Cardiac muscle cell (in vitro differentiated cells and primary cell): ENCODE data around the gene RASSF6. TPM values are rescaled to one million over a fixed set of nuclear protein-coding genes. Genes with fewer than 3 reads are reported as not detected.
"Not testable (repeated sequence)": the region's sequence is repeated elsewhere in the genome, so short reads cannot be mapped to it uniquely, and the experiment has no call there.

Experiments used
- DNase-seq, 2 donors: peaks; one replicate each; pipeline versions ENCODE4 v3.0.0 to v3.0.0-alpha.2; 2010 to 2017; ENCODE audit warnings: low read depth in 1 of 2, low spot score in 1 of 2
- H3K27ac ChIP-seq: fragments of 200-600 bp; sonication (generic); 2 replicates; pipeline ENCODE4 v1.5.1; 2016
- H3K27me3 ChIP-seq: fragments of 200-600 bp; sonication (generic); 2 replicates; pipeline ENCODE4 v1.6.0; 2016; ENCODE audit warnings: control low read depth
- H3K36me3 ChIP-seq: fragments of 200-600 bp; sonication (generic); 2 replicates; pipeline ENCODE4 v1.5.1; 2016; ENCODE audit warnings: control low read depth
- H3K4me1 ChIP-seq: fragments of 200-600 bp; sonication (generic); 2 replicates; pipeline ENCODE4 v1.8.1; 2017; ENCODE audit warnings: low read depth, mild to moderate bottlenecking, mixed run types
- H3K4me3 ChIP-seq: fragments of 200-600 bp; sonication (generic); 2 replicates; pipeline ENCODE4 v1.5.1; 2016; ENCODE audit warnings: mild to moderate bottlenecking
- H3K9me3 ChIP-seq: fragments of 200-600 bp; sonication (generic); 2 replicates; pipeline ENCODE4 v1.5.1; 2017; ENCODE audit warnings: low read depth, mild to moderate bottlenecking, control low read depth
- CTCF ChIP-seq: IDR thresholded peaks from 2 replicates; pipeline ENCODE4 v1.5.1; 2012; ENCODE audit warnings: low read depth, mild to moderate bottlenecking, low read length
- polyA plus RNA-seq: library from polyadenylated mRNA; unstranded; fragments of >200 nt; fragmentation: Nextera tagmentation; extraction: Ambion mirVana; gene quantifications from 2 replicates; pipeline ENCODE4 v1.2.1, GENCODE V29; 2016
- total RNA-seq: library from RNA; depleted of rRNA; stranded (reverse); fragments of >200 nt; gene quantifications from 2 replicates; pipeline ENCODE4 v1.2.3, GENCODE V29; 2016

Gene RASSF6
- total and polyA plus RNA-seq, 2 experiments from 2014 or later = not detected

GRCh38 chr4:73573794-73574528, 46.3 kb downstream of the RASSF6 start:
- Histone ChIP-seq H3K9me3 (no peaks in the 10 kb centered on the region), H3K27ac (no peak overlapping the region), H3K4me3 (no peak overlapping the region), H3K27me3 (no peaks in the 10 kb centered on the region), H3K4me1 (no peaks in the 10 kb centered on the region), H3K36me3 (no peaks in the 10 kb centered on the region)
- peak; percentile 86 to 94 for DNase-seq
- TF ChIP-seq CTCF = peak; percentile 96

GRCh38 chr4:73550865-73551264, 69.4 kb downstream of the RASSF6 start:
- H3K4me1 ChIP-seq, DNase-seq, H3K36me3 ChIP-seq, H3K9me3 ChIP-seq, H3K27me3 ChIP-seq, H3K4me3 ChIP-seq, H3K27ac ChIP-seq: not testable (repeated sequence)

- H3K4me1 ChIP-seq = no peaks in the 10 kb centered on the region
- H3K36me3 ChIP-seq = no peaks in the 10 kb centered on the region
- TF ChIP-seq CTCF = no peak
- H3K27ac ChIP-seq = no peak overlapping the region
- H3K4me3 ChIP-seq = no peak overlapping the region
- no peaks in the 10 kb centered on the region for H3K27me3 ChIP-seq
- H3K9me3 ChIP-seq = no peaks in the 10 kb centered on the region
- DNase-seq = no peak
Observed at GRCh38 chr4:73544620-73545019, 75.6 kb downstream of the RASSF6 start.

- Histone ChIP-seq H3K4me3 (no peak overlapping the region), H3K9me3 (no peaks in the 10 kb centered on the region), H3K36me3 (no peaks in the 10 kb centered on the region), H3K27me3 (no peaks in the 10 kb centered on the region), H3K27ac (no peak overlapping the region), H3K4me1 (no peaks in the 10 kb centered on the region)
- no peak for DNase-seq
- TF ChIP-seq CTCF = no peak
Observed at GRCh38 chr4:73541251-73541650, 79.0 kb downstream of the RASSF6 start.

GRCh38 chr4:73540826-73541225, 79.4 kb downstream of the RASSF6 start:
- no peak for DNase-seq
- Histone ChIP-seq H3K4me3 (no peak overlapping the region), H3K4me1 (no peaks in the 10 kb centered on the region), H3K27ac (no peak overlapping the region), H3K36me3 (no peaks in the 10 kb centered on the region), H3K9me3 (no peaks in the 10 kb centered on the region), H3K27me3 (no peaks in the 10 kb centered on the region)
- TF ChIP-seq CTCF = no peak

- Histone ChIP-seq H3K36me3 (no peaks in the 10 kb centered on the region), H3K27ac (no peak overlapping the region), H3K4me1 (no peaks in the 10 kb centered on the region), H3K9me3 (no peaks in the 10 kb centered on the region), H3K4me3 (no peak overlapping the region), H3K27me3 (no peaks in the 10 kb centered on the region)
- DNase-seq = no peak
- TF ChIP-seq CTCF = no peak
Observed at GRCh38 chr4:73539386-73539785, 80.8 kb downstream of the RASSF6 start.
